GM19324 (cell line): ENCODE measurements around the gene TNPO1.
"Not testable (repeated sequence)": the region's sequence is repeated elsewhere in the genome, so short reads cannot be mapped to it uniquely, and the experiment has no call there.

Experiments
- ATAC-seq: cut with Tn5 transposase; IDR thresholded peaks from one replicate; pipeline ENCODE4 v1.9.1; 2021; ENCODE audit warnings: mild to moderate bottlenecking, moderate library complexity; ENCODE audit not compliant: unreplicated experiment, low FRiP score

Gene TNPO1

GRCh38 chr5:72816284-72817075, at the start of gene TNPO1:
TSS of gene TNPO1 (plus strand) at chr5:72816661. CDS start at chr5:72816738, 77 bp downstream.
- ATAC-seq: peak; percentile 91

- no peak for ATAC-seq
Measured at GRCh38 chr5:72767289-72768010, 49.0 kb upstream of the TNPO1 start.

GRCh38 chr5:72770266-72770665, 46.2 kb upstream of the TNPO1 start:
- ATAC-seq: no peak

- ATAC-seq: no peak
Measured at GRCh38 chr5:72776684-72777083, 39.8 kb upstream of the TNPO1 start.

- ATAC-seq: no peak
Measured at GRCh38 chr5:72779520-72779919, 36.9 kb upstream of the TNPO1 start.

- no peak for ATAC-seq
Measured at GRCh38 chr5:72783354-72783753, 33.1 kb upstream of the TNPO1 start.

- ATAC-seq: no peak
Measured at GRCh38 chr5:72784129-72784528, 32.3 kb upstream of the TNPO1 start.

- no peak for ATAC-seq
Measured at GRCh38 chr5:72785801-72786200, 30.7 kb upstream of the TNPO1 start.

GRCh38 chr5:72786676-72787075, 29.8 kb upstream of the TNPO1 start:
- no peak for ATAC-seq

GRCh38 chr5:72788866-72789505, 27.5 kb upstream of the TNPO1 start:
- ATAC-seq: no peak

- ATAC-seq: no peak
Measured at GRCh38 chr5:72790186-72790585, 26.3 kb upstream of the TNPO1 start.

GRCh38 chr5:72792662-72793061, 23.8 kb upstream of the TNPO1 start:
- not testable (repeated sequence) for ATAC-seq

- ATAC-seq: no peak
Measured at GRCh38 chr5:72796001-72796400, 20.5 kb upstream of the TNPO1 start.

GRCh38 chr5:72799721-72800120, 16.7 kb upstream of the TNPO1 start:
- no peak for ATAC-seq

GRCh38 chr5:72808637-72809036, 7.8 kb upstream of the TNPO1 start:
- not testable (repeated sequence) for ATAC-seq

GRCh38 chr5:72811849-72812248, 4.6 kb upstream of the TNPO1 start:
- ATAC-seq: no peak

GRCh38 chr5:72812488-72812887, 4.0 kb upstream of the TNPO1 start:
- no peak for ATAC-seq

GRCh38 chr5:72814104-72814503, 2.4 kb upstream of the TNPO1 start:
- ATAC-seq: no peak

GRCh38 chr5:72814864-72815263, 1.6 kb upstream of the TNPO1 start:
- ATAC-seq: no peak

- no peak for ATAC-seq
Measured at GRCh38 chr5:72815580-72816283, 729 bp upstream of the TNPO1 start.

GRCh38 chr5:72817076-72817481, 618 bp downstream of the TNPO1 start:
- ATAC-seq: peak; percentile 37
